Pancreas (tissue), 10 donors: ENCODE data around the gene TP53I11. TPM values are rescaled to one million over a fixed set of nuclear protein-coding genes. Genes with fewer than 3 reads are reported as not detected.

Source experiments
- ATAC-seq, 4 donors: fragments of 200-7000 bp; cut with Tn5 transposase; one replicate each; pipeline versions ENCODE4 v1.8.0 to v1.9.1; 2020; ENCODE audit warnings: mild to moderate bottlenecking in 4 of 4, moderate library complexity in 4 of 4
- DNase-seq, 6 donors: peaks; one replicate each; pipeline ENCODE4 v3.0.0-alpha.2; 2020
- FAIRE-seq: peaks from 2 replicates; lab custom pipeline; 2012; peaks lifted over from hg19 to GRCh38; lab: Jason Lieb, UNC
- H3K27ac ChIP-seq, 4 donors: fragments of 200-600 bp; sonication (generic); 1 replicate in 3 of 4; 2 replicates in 1 of 4; pipeline versions ENCODE4 v1.5.0 to v1.8.0; 2020
- H3K27me3 ChIP-seq, 4 donors: fragments of 200-600 bp; one replicate each; pipeline ENCODE4 v1.8.0; 2021
- H3K36me3 ChIP-seq, 3 donors: fragments of 200-600 bp; sonication (generic) in 1 of 3; one replicate each; pipeline versions ENCODE4 v1.5.0 to v1.8.0; 2020 to 2021
- H3K4me1 ChIP-seq, 3 donors: fragments of 200-600 bp; one replicate each; pipeline ENCODE4 v1.8.0; 2021
- H3K4me3 ChIP-seq, 4 donors: fragments of 200-600 bp; sonication (generic) in 2 of 4; one replicate each; pipeline versions ENCODE4 v1.5.0 to v1.8.0; 2020 to 2021
- H3K9me3 ChIP-seq, 4 donors: fragments of 200-600 bp; one replicate each; pipeline ENCODE4 v1.8.0; 2021
- WGBS, 2 donors: extraction: QIAGEN DNeasy Blood & Tissue Kit; methylation state at CpG; one replicate each; pipeline ENCODE4 v1.1.7; 2013; 5-methylcytosine and 5-hydroxymethylcytosine counted together
- intact Hi-C, 3 donors: fragments of 100-400 bp; cut with DNase I; formaldehyde crosslinking; loops; one replicate each; pipeline versions ENCODE4 v1.11.1 to v1.14.2; 2022
- polyA plus RNA-seq, 2 donors: library from polyadenylated mRNA; stranded (reverse); fragments of 200-250 nt; gene quantifications; one replicate each; pipeline ENCODE4 v1.2.3, GENCODE V29; 2013
- total RNA-seq, 6 donors: library from RNA; stranded (reverse); fragmentation: NEBNext Ultra II Directional in 4 of 6; extraction: Animal tissue kit (Norgen Biotek cat#: 25700) in 4 of 6; gene quantifications; one replicate each; pipeline versions ENCODE4 v1.2.1 to v1.2.4, GENCODE V29; 2021 to 2023
- TF ChIP-seq, protein P1 (sequence below), 4 donors: fragments of 200-600 bp; sonication (generic) in 3 of 4; IDR thresholded peaks; one replicate each; pipeline versions ENCODE4 v1.5.0 to v1.8.0; 2021; ENCODE audit warnings: antibody characterized with exemption in 4 of 4
- donor health status: healthy with polysubstance abuse.
- donor health status: DM: no; HTN: no; CAD: no; lungs with moderate emphysema.
- donor health status: DM: no; HTN: no; CAD: no.
- donor health status: control.
- donor health status: control.
- donor health status: Bipolar disorder and iron deficiency.
- donor health status: DM: yes; HTN: yes; CAD: no.
- donor health status: DM: no; HTN: no; CAD: no.
- donor health status: DM: no; HTN: no; CAD: no.
- donor health status: DM: yes; HTN: yes; CAD: no.

Gene TP53I11
- total and polyA plus RNA-seq, 8 donors, result 18.8 to 40.2 (median 28.7) TPM

GRCh38 chr11:44912270-44912987, 38.3 kb downstream of the TP53I11 start:
- intact Hi-C loops, result loop anchor here in 2 of 3 donors (5.0 to 10.0 kb wide), 5 partner anchors 185 to 358 kb away; partner anchors contain the start of gene TSPAN18 (in 1 of the 2)
- H3K36me3 ChIP-seq, result no peaks in the 10 kb centered on the region
- no peak overlapping the region for H3K4me3 ChIP-seq
- DNase-seq, result no peak
- 64 to 66% methylated on average over 12 of the region's 12 CpGs for WGBS, 2 donors
- TF ChIP-seq, protein P1, sequence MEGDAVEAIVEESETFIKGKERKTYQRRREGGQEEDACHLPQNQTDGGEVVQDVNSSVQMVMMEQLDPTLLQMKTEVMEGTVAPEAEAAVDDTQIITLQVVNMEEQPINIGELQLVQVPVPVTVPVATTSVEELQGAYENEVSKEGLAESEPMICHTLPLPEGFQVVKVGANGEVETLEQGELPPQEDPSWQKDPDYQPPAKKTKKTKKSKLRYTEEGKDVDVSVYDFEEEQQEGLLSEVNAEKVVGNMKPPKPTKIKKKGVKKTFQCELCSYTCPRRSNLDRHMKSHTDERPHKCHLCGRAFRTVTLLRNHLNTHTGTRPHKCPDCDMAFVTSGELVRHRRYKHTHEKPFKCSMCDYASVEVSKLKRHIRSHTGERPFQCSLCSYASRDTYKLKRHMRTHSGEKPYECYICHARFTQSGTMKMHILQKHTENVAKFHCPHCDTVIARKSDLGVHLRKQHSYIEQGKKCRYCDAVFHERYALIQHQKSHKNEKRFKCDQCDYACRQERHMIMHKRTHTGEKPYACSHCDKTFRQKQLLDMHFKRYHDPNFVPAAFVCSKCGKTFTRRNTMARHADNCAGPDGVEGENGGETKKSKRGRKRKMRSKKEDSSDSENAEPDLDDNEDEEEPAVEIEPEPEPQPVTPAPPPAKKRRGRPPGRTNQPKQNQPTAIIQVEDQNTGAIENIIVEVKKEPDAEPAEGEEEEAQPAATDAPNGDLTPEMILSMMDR (IDR thresholded peaks at IDR 0.05), result no peak
- ATAC-seq, result no peak
- H3K9me3 ChIP-seq, result no peaks in the 10 kb centered on the region
- no peaks in the 10 kb centered on the region for H3K4me1 ChIP-seq
- H3K27ac ChIP-seq, result no peak overlapping the region
- no peaks in the 10 kb centered on the region for H3K27me3 ChIP-seq
- no peak for FAIRE-seq

DNA sequence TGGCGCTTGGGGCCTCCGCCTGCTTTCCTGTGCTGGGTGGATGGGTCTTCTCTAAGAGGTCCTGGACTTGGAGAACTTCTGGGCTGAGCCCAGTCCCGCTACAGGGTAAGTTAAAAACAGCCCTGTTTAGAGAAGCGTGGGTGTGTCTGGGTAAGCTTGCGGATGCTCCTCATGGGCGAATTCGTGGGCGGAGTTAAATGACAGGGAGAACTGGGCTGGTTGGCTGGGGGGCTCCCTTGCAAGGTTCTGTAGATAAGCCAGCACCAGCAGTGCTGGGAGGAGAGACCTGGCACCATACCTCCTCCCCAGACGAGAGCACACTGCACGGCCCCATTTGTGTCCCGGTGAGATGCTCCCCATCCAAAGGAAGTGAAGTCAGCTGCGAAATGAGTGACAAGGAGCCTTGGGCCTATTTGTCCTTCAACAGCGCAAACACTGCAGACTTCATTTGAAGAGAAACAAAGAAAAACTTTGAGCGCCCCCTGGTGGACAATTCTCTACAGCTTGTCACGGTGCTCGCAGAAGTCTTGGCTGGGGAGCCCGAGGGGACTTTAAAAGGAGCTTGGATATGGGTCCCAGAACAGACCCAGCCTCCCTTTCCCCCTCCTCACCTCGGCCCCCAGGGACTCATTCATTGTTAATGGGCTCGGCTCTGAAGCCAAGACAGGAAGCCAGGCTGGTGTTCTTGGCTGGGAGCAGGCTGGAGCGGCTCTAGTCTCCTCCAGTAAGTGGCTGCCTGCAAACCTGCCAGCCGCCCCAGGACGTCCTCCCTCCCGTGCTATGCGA, 39.5 kb downstream of the TP53I11 start:
- ATAC-seq (peak; percentile 86 to 95 (median 92)), DNase-seq (peak in 5 of 6 donors; percentile 70 to 88 (median 78)), FAIRE-seq (no peak)
- Histone ChIP-seq H3K9me3 (no peaks in the 10 kb centered on the region), H3K27ac (no peak overlapping the region), H3K4me3 (no peak overlapping the region), H3K4me1 (no peaks in the 10 kb centered on the region), H3K36me3 (no peaks in the 10 kb centered on the region), H3K27me3 (no peaks in the 10 kb centered on the region)
- TF ChIP-seq, protein P1 (IDR thresholded peaks at IDR 0.05), result peak; percentile 74 to 91 (median 88)
- WGBS, 2 donors, result 20 to 23% methylated on average over 24 of the region's 24 CpGs
- intact Hi-C loops, result loop anchor here in 2 of 3 donors (5.0 to 10.0 kb wide), 5 partner anchors 184 to 356 kb away; partner anchors contain the start of gene TSPAN18 (in 1 of the 2)

DNA sequence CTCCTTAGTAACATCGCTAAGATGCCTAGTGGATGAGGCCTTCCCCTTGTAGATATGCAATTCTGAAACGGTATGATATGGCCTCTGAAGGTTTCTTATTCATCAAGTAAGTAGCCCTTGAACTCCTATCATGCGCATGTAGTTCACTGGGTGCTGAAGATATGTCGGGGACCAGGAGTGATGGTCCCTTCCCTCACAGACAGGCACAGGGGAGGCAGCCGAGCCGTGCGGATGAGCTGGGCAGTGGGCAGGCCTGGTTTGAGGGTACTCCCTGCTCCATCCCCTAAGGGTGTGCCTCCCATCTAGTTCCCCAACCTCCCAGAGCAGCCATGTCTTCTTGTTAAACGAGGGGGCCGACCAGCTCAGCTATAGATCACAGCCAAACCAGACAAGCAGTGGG, 40.1 kb downstream of the TP53I11 start:
- no peak overlapping the region for H3K27ac ChIP-seq
- no peak for DNase-seq
- no peaks in the 10 kb centered on the region for H3K36me3 ChIP-seq
- no peak for FAIRE-seq
- 75 to 76% methylated on average over 9 of the region's 9 CpGs for WGBS, 2 donors
- no peak overlapping the region for H3K4me3 ChIP-seq
- no peaks in the 10 kb centered on the region for H3K4me1 ChIP-seq
- H3K9me3 ChIP-seq, result no peaks in the 10 kb centered on the region
- no peaks in the 10 kb centered on the region for H3K27me3 ChIP-seq
- TF ChIP-seq, protein P1 (IDR thresholded peaks at IDR 0.05), result no peak
- intact Hi-C loops, result loop anchor here in 2 of 3 donors (5.0 to 10.0 kb wide), 5 partner anchors 183 to 356 kb away; partner anchors contain the start of gene TSPAN18 (in 1 of the 2)
- no peak for ATAC-seq

- no peaks in the 10 kb centered on the region for H3K9me3 ChIP-seq
- TF ChIP-seq, protein P1 (IDR thresholded peaks at IDR 0.05), result no peak
- no peaks in the 10 kb centered on the region for H3K4me1 ChIP-seq
- DNase-seq (no peak), ATAC-seq (no peak), FAIRE-seq (no peak)
- H3K27me3 ChIP-seq, result no peaks in the 10 kb centered on the region
- 79 to 84% methylated on average over 14 of the region's 14 CpGs for WGBS, 2 donors
- H3K27ac ChIP-seq, result no peak overlapping the region
- intact Hi-C loops, result no loop called here
- no peak overlapping the region for H3K4me3 ChIP-seq
- H3K36me3 ChIP-seq, result no peaks in the 10 kb centered on the region
Measured at GRCh38 chr11:44909557-44909956, 41.1 kb downstream of the TP53I11 start.
